Measurements from ENCODE around the gene NDRG4.
A peak's percentile ranks its signal among the peaks of the same experiment; 100 is the strongest.

Gene NDRG4

GRCh38 chr16:58472266-58472665, 27.7 kb upstream of the NDRG4 start:
- Histone ChIP-seq H3K27ac (no peak overlapping the region), H3K9me3 (replicated peaks in 1 of 11) (no peaks in the 10 kb centered on the region), H3K4me3 (no peak overlapping the region), H3K4me1 (peaks cover 0 to 21% (median 8%) of the 10 kb centered on the region in 10 experiments; a peak in 7 of 20 replicates), H4K20me1 (no peaks in the 10 kb centered on the region), H3K36me3 (no peaks in the 10 kb centered on the region), H3K9ac (no peak overlapping the region), H3K4me2 (peak overlapping the region in 6 of 11 experiments; percentile 11 to 46 (median 28); a peak in 8 of 22 replicates), H3K27me3 (peaks cover 0 to 9% (median under 1%) of the 10 kb centered on the region in 11 experiments; a peak in 10 of 22 replicates)
- no peak for TF ChIP-seq Cebpa-rat (IDR thresholded peaks at IDR 0.05)

- peaks cover 0 to 18% (median 7%) of the 10 kb centered on the region in 10 experiments; a peak in 7 of 20 replicates for H3K4me1 ChIP-seq
- no peaks in the 10 kb centered on the region for H3K9me3 ChIP-seq (replicated peaks in 1 of 11)
- H3K4me3 ChIP-seq = no peak overlapping the region
- no peak for TF ChIP-seq Cebpa-rat (IDR thresholded peaks at IDR 0.05)
- no peak overlapping the region for H3K27ac ChIP-seq
- no peaks in the 10 kb centered on the region for H3K36me3 ChIP-seq
- no peaks in the 10 kb centered on the region for H4K20me1 ChIP-seq
- peak overlapping the region in 3 of 11 experiments; percentile 11 to 46 (median 35); a peak in 5 of 22 replicates for H3K4me2 ChIP-seq
- no peak overlapping the region for H3K9ac ChIP-seq
- peaks cover 0 to 5% (median 0%) of the 10 kb centered on the region in 11 experiments; a peak in 2 of 22 replicates for H3K27me3 ChIP-seq
Observed at GRCh38 chr16:58472827-58473226, 27.1 kb upstream of the NDRG4 start.

- Histone ChIP-seq H3K36me3 (no peaks in the 10 kb centered on the region), H3K4me2 (no peak overlapping the region), H3K4me3 (no peak overlapping the region), H4K20me1 (no peaks in the 10 kb centered on the region), H3K27ac (no peak overlapping the region), H3K9me3 (replicated peaks in 1 of 11) (no peaks in the 10 kb centered on the region), H3K4me1 (peaks cover 0 to 16% (median 5%) of the 10 kb centered on the region in 10 experiments; a peak in 7 of 20 replicates), H3K27me3 (0 out of 22 replicates have a peak, but pooled peaks cover 0 to 5% (median 0%) of the 10 kb centered on the region in 11 experiments), H3K9ac (no peak overlapping the region)
- no peak for TF ChIP-seq Cebpa-rat (IDR thresholded peaks at IDR 0.05)
Observed at GRCh38 chr16:58474296-58474695, 25.6 kb upstream of the NDRG4 start.

GRCh38 chr16:58475091-58475619, 24.8 kb upstream of the NDRG4 start:
- H3K36me3 ChIP-seq = no peaks in the 10 kb centered on the region
- H3K4me3 ChIP-seq = no peak overlapping the region
- H3K9ac ChIP-seq = no peak overlapping the region
- H4K20me1 ChIP-seq = no peaks in the 10 kb centered on the region
- H3K4me2 ChIP-seq = no peak overlapping the region
- no peak overlapping the region for H3K27ac ChIP-seq
- no peaks in the 10 kb centered on the region for H3K9me3 ChIP-seq (replicated peaks in 1 of 11)
- no peak for TF ChIP-seq Cebpa-rat (IDR thresholded peaks at IDR 0.05)
- H3K27me3 ChIP-seq = 0 out of 22 replicates have a peak, but pooled peaks cover 0 to 5% (median 0%) of the 10 kb centered on the region in 11 experiments
- peaks cover 0 to 22% (median 6%) of the 10 kb centered on the region in 10 experiments; a peak in 9 of 20 replicates for H3K4me1 ChIP-seq

GRCh38 chr16:58476791-58477190, 23.2 kb upstream of the NDRG4 start:
- Histone ChIP-seq H3K27ac (no peak overlapping the region), H3K9ac (no peak overlapping the region), H4K20me1 (no peaks in the 10 kb centered on the region), H3K27me3 (0 out of 22 replicates have a peak, but pooled peaks cover 0 to 5% (median 0%) of the 10 kb centered on the region in 11 experiments), H3K4me2 (no peak overlapping the region), H3K4me3 (no peak overlapping the region), H3K9me3 (replicated peaks in 1 of 11) (no peaks in the 10 kb centered on the region), H3K4me1 (peaks cover 0 to 28% (median 16%) of the 10 kb centered on the region in 10 experiments; a peak in 14 of 20 replicates), H3K36me3 (no peaks in the 10 kb centered on the region)
- TF ChIP-seq Cebpa-rat (IDR thresholded peaks at IDR 0.05) = no peak

- no peak overlapping the region for H3K9ac ChIP-seq
- H3K27me3 ChIP-seq = no peaks in the 10 kb centered on the region
- no peaks in the 10 kb centered on the region for H3K9me3 ChIP-seq (replicated peaks in 1 of 11)
- H3K4me2 ChIP-seq = no peak overlapping the region
- no peaks in the 10 kb centered on the region for H3K36me3 ChIP-seq
- H3K4me3 ChIP-seq = no peak overlapping the region
- no peaks in the 10 kb centered on the region for H4K20me1 ChIP-seq
- TF ChIP-seq Cebpa-rat (IDR thresholded peaks at IDR 0.05) = no peak
- H3K4me1 ChIP-seq = peaks cover 0 to 24% (median 16%) of the 10 kb centered on the region in 10 experiments; a peak in 14 of 20 replicates
- no peak overlapping the region for H3K27ac ChIP-seq
Observed at GRCh38 chr16:58478427-58478826, 21.5 kb upstream of the NDRG4 start.

GRCh38 chr16:58481226-58481869, 18.6 kb upstream of the NDRG4 start:
- TF ChIP-seq Cebpa-rat (IDR thresholded peaks at IDR 0.05) = no peak
- H3K27me3 ChIP-seq = no peaks in the 10 kb centered on the region
- no peaks in the 10 kb centered on the region for H4K20me1 ChIP-seq
- no peak overlapping the region for H3K9ac ChIP-seq
- H3K27ac ChIP-seq = no peak overlapping the region
- no peaks in the 10 kb centered on the region for H3K9me3 ChIP-seq (replicated peaks in 1 of 11)
- peaks cover 0 to 24% (median 16%) of the 10 kb centered on the region in 10 experiments; a peak in 14 of 20 replicates for H3K4me1 ChIP-seq
- H3K4me3 ChIP-seq = no peak overlapping the region
- no peaks in the 10 kb centered on the region for H3K36me3 ChIP-seq
- H3K4me2 ChIP-seq = peak overlapping the region in 6 of 11 experiments; percentile 35 to 60 (median 47); a peak in 10 of 22 replicates

GRCh38 chr16:58481931-58482330, 18.0 kb upstream of the NDRG4 start:
- Histone ChIP-seq H3K4me2 (peak overlapping the region in 1 of 11 experiments; percentile 22; a peak in 1 of 22 replicates), H3K27ac (no peak overlapping the region), H3K36me3 (no peaks in the 10 kb centered on the region), H3K9ac (no peak overlapping the region), H3K27me3 (no peaks in the 10 kb centered on the region), H3K9me3 (replicated peaks in 1 of 11) (no peaks in the 10 kb centered on the region), H3K4me1 (peaks cover 0 to 24% (median 16%) of the 10 kb centered on the region in 10 experiments; a peak in 14 of 20 replicates), H3K4me3 (no peak overlapping the region), H4K20me1 (no peaks in the 10 kb centered on the region)
- no peak for TF ChIP-seq Cebpa-rat (IDR thresholded peaks at IDR 0.05)

- no peak for TF ChIP-seq Cebpa-rat (IDR thresholded peaks at IDR 0.05)
- Histone ChIP-seq H3K4me1 (peaks cover 0 to 32% (median 18%) of the 10 kb centered on the region in 10 experiments; a peak in 14 of 20 replicates), H3K4me3 (no peak overlapping the region), H3K9me3 (replicated peaks in 1 of 11) (no peaks in the 10 kb centered on the region), H3K27ac (no peak overlapping the region), H4K20me1 (no peaks in the 10 kb centered on the region), H3K27me3 (no peaks in the 10 kb centered on the region), H3K9ac (no peak overlapping the region), H3K4me2 (no peak overlapping the region), H3K36me3 (no peaks in the 10 kb centered on the region)
Observed at GRCh38 chr16:58485184-58485887, 14.6 kb upstream of the NDRG4 start.
